Liver (tissue), 9 donors: ENCODE measurements around the gene FGF12. TPM values are rescaled to one million over a fixed set of nuclear protein-coding genes. Genes with fewer than 3 reads are reported as not detected.

Experiments used
- DNase-seq: peaks from one replicate; pipeline ENCODE4 v3.0.0-alpha.2; 2017; ENCODE audit warnings: low spot score
- H3K27ac ChIP-seq, 2 donors: one replicate each; pipeline ENCODE4 v1.7.0; 2013; ENCODE audit warnings: inconsistent platforms in 2 of 2, low read length in 2 of 2, control low read depth in 1 of 2, low read depth in 1 of 2, mild to moderate bottlenecking in 1 of 2
- H3K27me3 ChIP-seq, 4 donors: one replicate each; pipeline versions ENCODE4 v1.6.1 to v1.7.0; 2013; ENCODE audit warnings: low read length in 3 of 4, inconsistent platforms in 1 of 4, mild to moderate bottlenecking in 1 of 4, moderate library complexity in 1 of 4; ENCODE audit not compliant: control insufficient read depth in 4 of 4, insufficient read depth in 4 of 4
- H3K36me3 ChIP-seq, 4 donors: one replicate each; pipeline versions ENCODE4 v1.6.1 to v1.7.0; 2013; ENCODE audit warnings: low read length in 3 of 4, mild to moderate bottlenecking in 3 of 4, low read depth in 1 of 4, moderate library complexity in 1 of 4; ENCODE audit not compliant: control insufficient read depth in 4 of 4, insufficient read depth in 3 of 4
- H3K4me1 ChIP-seq, 4 donors: one replicate each; pipeline versions ENCODE4 v1.6.1 to v1.7.0; 2013; ENCODE audit warnings: low read length in 3 of 4, mild to moderate bottlenecking in 3 of 4, moderate library complexity in 1 of 4; ENCODE audit not compliant: control insufficient read depth in 4 of 4, insufficient read depth in 4 of 4
- H3K4me3 ChIP-seq, 3 donors: one replicate each; pipeline versions ENCODE4 v1.6.1 to v1.7.0; 2013; ENCODE audit warnings: low read length in 3 of 3, control low read depth in 1 of 3, low read depth in 1 of 3, mild to moderate bottlenecking in 1 of 3
- H3K9ac ChIP-seq, 2 donors: one replicate each; pipeline ENCODE4 v1.7.0; 2013; ENCODE audit warnings: low read length in 2 of 2, mild to moderate bottlenecking in 2 of 2, moderate library complexity in 2 of 2, control low read depth in 1 of 2, low read depth in 1 of 2
- H3K9me3 ChIP-seq, 4 donors: one replicate each; pipeline versions ENCODE4 v1.6.1 to v1.7.0; 2013; ENCODE audit warnings: low read length in 3 of 4; ENCODE audit not compliant: control insufficient read depth in 4 of 4
- ATF3 ChIP-seq: IDR thresholded peaks from 2 replicates; pipeline ENCODE4 v1.6.1; 2016; ENCODE audit warnings: antibody characterized with exemption
- FOXA1 ChIP-seq: IDR thresholded peaks from 2 replicates; pipeline ENCODE4 v1.6.1; 2016; ENCODE audit warnings: antibody characterized with exemption
- FOXA2 ChIP-seq: IDR thresholded peaks from 2 replicates; pipeline ENCODE4 v1.6.1; 2016; ENCODE audit warnings: antibody characterized with exemption
- HNF4G ChIP-seq: IDR thresholded peaks from 2 replicates; pipeline ENCODE4 v1.6.1; 2016; ENCODE audit warnings: antibody characterized with exemption
- MAX ChIP-seq: IDR thresholded peaks from 2 replicates; pipeline ENCODE4 v1.6.1; 2016; ENCODE audit warnings: antibody characterized with exemption
- NR2F2 ChIP-seq: IDR thresholded peaks from 2 replicates; pipeline ENCODE4 v1.6.1; 2016; ENCODE audit warnings: antibody characterized with exemption
- RAD21 ChIP-seq, 2 donors: IDR thresholded peaks; 2 replicates each; pipeline ENCODE4 v1.6.1; 2016; ENCODE audit warnings: antibody characterized with exemption in 2 of 2, mild to moderate bottlenecking in 2 of 2
- SP1 ChIP-seq: IDR thresholded peaks from 2 replicates; pipeline ENCODE4 v1.6.1; 2018; ENCODE audit warnings: antibody characterized with exemption, mild to moderate bottlenecking
- TAF1 ChIP-seq: conservative IDR thresholded peaks from 2 replicates; pipeline ENCODE4 v1.6.1; 2016; ENCODE audit warnings: antibody characterized with exemption, mild to moderate bottlenecking
- ZBTB33 ChIP-seq: IDR thresholded peaks from 2 replicates; pipeline ENCODE4 v1.6.1; 2016; ENCODE audit warnings: antibody characterized with exemption
- WGBS: extraction: QIAGEN DNeasy Blood & Tissue Kit; methylation state at CpG from one replicate; pipeline ENCODE4 v1.1.7; 2013; 5-methylcytosine and 5-hydroxymethylcytosine counted together
- polyA plus RNA-seq, 2 donors: library from polyadenylated mRNA; stranded (reverse) in 1 of 2; unstranded in 1 of 2; fragments of 200-250 nt in 1 of 2; fragments of >200 nt in 1 of 2; fragmentation: Nextera tagmentation in 1 of 2; extraction: Ambion mirVana in 1 of 2; gene quantifications; one replicate each; pipeline versions ENCODE4 v1.2.1 to v1.2.3, GENCODE V29; 2013 to 2015
- total RNA-seq, 2 donors: library from RNA; depleted of rRNA; stranded (reverse); fragments of >200 nt; gene quantifications; one replicate each; pipeline ENCODE4 v1.2.3, GENCODE V29; 2014
- TF ChIP-seq, protein P1 (sequence below): fragments of 150-350 bp; IDR thresholded peaks from 2 replicates; pipeline ENCODE4 v1.5.1; 2017; ENCODE audit warnings: improper control_type of control experiment, low read depth, low read length; ENCODE audit not compliant: missing input control
- TF ChIP-seq, protein P2 (sequence below): IDR thresholded peaks from 2 replicates; pipeline ENCODE4 v1.6.1; 2016; ENCODE audit warnings: antibody characterized with exemption, mild to moderate bottlenecking
- donor health status: healthy.
- donor health status: healthy.
- donor health status: healthy.
- donor health status: healthy.
- donor health status: healthy.

FGF12 gene
- total and polyA plus RNA-seq, 4 donors = 0.11 to 0.59 (median 0.19) TPM

DNA sequence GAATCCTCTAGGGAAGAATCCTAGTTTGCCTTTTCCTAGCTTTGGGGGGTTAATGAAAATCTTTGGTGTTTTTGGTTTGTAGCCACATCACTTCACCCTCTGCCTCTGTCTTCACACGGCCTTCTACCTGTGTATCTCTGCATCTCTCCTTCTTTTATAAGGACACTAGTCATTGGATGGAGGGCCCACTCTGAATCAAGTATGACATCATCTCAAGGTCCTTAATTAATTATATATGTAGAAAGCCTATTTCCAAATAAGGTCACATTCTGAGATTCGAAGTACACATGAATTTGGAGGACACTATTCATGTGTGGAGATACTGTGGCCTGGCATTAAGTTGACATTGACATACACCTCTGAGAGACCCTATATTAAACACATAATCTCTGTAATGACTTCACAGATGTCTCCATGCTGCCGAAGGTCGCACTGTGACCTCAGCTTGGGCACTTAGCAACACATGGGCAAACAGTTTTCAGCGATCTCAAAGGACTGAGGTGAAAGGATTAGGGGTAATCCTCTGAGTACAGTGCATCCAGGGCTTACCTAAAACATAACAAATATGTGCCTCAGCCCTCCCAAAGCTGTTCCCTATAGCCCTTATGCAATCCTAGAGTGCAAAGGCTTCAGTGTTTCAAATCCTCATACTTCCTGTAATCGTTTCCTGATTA lies 446.0 kb downstream of the FGF12 start:
- H3K36me3 ChIP-seq = no peaks in the 10 kb centered on the region
- no peak overlapping the region for H3K27ac ChIP-seq
- 61% methylated on average over 6 of the region's 6 CpGs for WGBS
- H3K27me3 ChIP-seq = no peaks in the 10 kb centered on the region
- H3K9ac ChIP-seq = no peak overlapping the region
- TF ChIP-seq, protein P1, sequence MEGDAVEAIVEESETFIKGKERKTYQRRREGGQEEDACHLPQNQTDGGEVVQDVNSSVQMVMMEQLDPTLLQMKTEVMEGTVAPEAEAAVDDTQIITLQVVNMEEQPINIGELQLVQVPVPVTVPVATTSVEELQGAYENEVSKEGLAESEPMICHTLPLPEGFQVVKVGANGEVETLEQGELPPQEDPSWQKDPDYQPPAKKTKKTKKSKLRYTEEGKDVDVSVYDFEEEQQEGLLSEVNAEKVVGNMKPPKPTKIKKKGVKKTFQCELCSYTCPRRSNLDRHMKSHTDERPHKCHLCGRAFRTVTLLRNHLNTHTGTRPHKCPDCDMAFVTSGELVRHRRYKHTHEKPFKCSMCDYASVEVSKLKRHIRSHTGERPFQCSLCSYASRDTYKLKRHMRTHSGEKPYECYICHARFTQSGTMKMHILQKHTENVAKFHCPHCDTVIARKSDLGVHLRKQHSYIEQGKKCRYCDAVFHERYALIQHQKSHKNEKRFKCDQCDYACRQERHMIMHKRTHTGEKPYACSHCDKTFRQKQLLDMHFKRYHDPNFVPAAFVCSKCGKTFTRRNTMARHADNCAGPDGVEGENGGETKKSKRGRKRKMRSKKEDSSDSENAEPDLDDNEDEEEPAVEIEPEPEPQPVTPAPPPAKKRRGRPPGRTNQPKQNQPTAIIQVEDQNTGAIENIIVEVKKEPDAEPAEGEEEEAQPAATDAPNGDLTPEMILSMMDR = no peak
- TF ChIP-seq NR2F2 (no peak), FOXA2 (no peak), FOXA1 (no peak), SP1 (no peak), MAX (no peak), RAD21 (IDR thresholded peaks at IDR 0.05) (no peak), ATF3 (no peak)
- TF ChIP-seq, protein P2, sequence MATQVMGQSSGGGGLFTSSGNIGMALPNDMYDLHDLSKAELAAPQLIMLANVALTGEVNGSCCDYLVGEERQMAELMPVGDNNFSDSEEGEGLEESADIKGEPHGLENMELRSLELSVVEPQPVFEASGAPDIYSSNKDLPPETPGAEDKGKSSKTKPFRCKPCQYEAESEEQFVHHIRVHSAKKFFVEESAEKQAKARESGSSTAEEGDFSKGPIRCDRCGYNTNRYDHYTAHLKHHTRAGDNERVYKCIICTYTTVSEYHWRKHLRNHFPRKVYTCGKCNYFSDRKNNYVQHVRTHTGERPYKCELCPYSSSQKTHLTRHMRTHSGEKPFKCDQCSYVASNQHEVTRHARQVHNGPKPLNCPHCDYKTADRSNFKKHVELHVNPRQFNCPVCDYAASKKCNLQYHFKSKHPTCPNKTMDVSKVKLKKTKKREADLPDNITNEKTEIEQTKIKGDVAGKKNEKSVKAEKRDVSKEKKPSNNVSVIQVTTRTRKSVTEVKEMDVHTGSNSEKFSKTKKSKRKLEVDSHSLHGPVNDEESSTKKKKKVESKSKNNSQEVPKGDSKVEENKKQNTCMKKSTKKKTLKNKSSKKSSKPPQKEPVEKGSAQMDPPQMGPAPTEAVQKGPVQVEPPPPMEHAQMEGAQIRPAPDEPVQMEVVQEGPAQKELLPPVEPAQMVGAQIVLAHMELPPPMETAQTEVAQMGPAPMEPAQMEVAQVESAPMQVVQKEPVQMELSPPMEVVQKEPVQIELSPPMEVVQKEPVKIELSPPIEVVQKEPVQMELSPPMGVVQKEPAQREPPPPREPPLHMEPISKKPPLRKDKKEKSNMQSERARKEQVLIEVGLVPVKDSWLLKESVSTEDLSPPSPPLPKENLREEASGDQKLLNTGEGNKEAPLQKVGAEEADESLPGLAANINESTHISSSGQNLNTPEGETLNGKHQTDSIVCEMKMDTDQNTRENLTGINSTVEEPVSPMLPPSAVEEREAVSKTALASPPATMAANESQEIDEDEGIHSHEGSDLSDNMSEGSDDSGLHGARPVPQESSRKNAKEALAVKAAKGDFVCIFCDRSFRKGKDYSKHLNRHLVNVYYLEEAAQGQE = no peak
- no peak for DNase-seq
- no peaks in the 10 kb centered on the region for H3K9me3 ChIP-seq
- H3K4me3 ChIP-seq = no peak overlapping the region
- peaks cover 0 to 10% (median 5%) of the 10 kb centered on the region in 4 donors for H3K4me1 ChIP-seq

DNA sequence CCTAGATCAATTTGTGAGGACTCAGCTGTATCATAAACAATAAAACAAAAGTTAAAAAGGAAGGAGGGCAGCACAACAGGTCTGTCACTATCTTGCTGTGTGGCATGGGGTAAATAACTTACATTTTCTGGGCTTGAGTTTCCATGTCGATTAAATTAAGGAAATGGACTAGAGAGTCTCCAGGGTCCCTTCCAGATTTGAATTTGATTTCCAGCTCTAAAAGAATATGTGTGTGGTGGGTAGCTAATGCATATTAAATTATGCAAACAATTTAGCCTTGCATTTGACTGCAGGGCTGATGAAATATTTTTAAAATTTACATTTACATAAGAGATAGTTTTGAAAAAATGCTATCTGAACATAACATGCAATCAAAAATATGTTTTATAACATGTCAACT lies 447.7 kb downstream of the FGF12 start:
- DNase-seq = no peak
- H3K9me3 ChIP-seq = no peaks in the 10 kb centered on the region
- H3K4me3 ChIP-seq = no peak overlapping the region
- H3K36me3 ChIP-seq = no peaks in the 10 kb centered on the region
- TF ChIP-seq ATF3 (no peak), HNF4G (no peak), TAF1 (no peak), FOXA2 (no peak), ZBTB33 (no peak), NR2F2 (no peak)
- TF ChIP-seq, protein P2 = no peak
- H3K9ac ChIP-seq = no peak overlapping the region
- peaks cover 0 to 7% (median 4%) of the 10 kb centered on the region in 4 donors for H3K4me1 ChIP-seq
- no peaks in the 10 kb centered on the region for H3K27me3 ChIP-seq
- WGBS = 85% methylated on average over 1 of the region's 1 CpG
- H3K27ac ChIP-seq = no peak overlapping the region
